GM23338 (cell line): ENCODE measurements around the gene CYP2W1.

ENCODE experiments used
- EZH2 ChIP-seq: fragments of 200-600 bp; sonication (generic); IDR thresholded peaks from one replicate; pipeline ENCODE4 v1.8.0; 2017; ENCODE audit warnings: antibody characterized with exemption, mild to moderate bottlenecking, low read depth; ENCODE audit not compliant: unreplicated experiment
- EZH2phosphoT487 ChIP-seq: fragments of 200-600 bp; sonication (generic); IDR thresholded peaks from one replicate; pipeline ENCODE4 v1.8.1; 2018; ENCODE audit warnings: antibody characterized with exemption; ENCODE audit not compliant: unreplicated experiment
- POLR2AphosphoS5 ChIP-seq: IDR thresholded peaks from 2 replicates; pipeline ENCODE4 v1.6.1; 2016; ENCODE audit warnings: antibody characterized with exemption, low read depth
- STAT1 ChIP-seq: IDR thresholded peaks from one replicate; pipeline ENCODE4 v1.6.1; 2016; ENCODE audit warnings: antibody characterized with exemption; ENCODE audit not compliant: unreplicated experiment
- TF ChIP-seq, protein P1 (sequence below), 2 experiments: fragments of 200-600 bp in 1 of 2; sonication (generic) in 1 of 2; conservative IDR thresholded peaks; 2 replicates each; pipeline versions ENCODE4 v1.5.1 to v1.6.1; 2016 to 2017; ENCODE audit warnings: antibody characterized with exemption in 2 of 2, low read depth in 2 of 2, mild to moderate bottlenecking in 2 of 2, moderate library complexity in 1 of 2

DNA sequence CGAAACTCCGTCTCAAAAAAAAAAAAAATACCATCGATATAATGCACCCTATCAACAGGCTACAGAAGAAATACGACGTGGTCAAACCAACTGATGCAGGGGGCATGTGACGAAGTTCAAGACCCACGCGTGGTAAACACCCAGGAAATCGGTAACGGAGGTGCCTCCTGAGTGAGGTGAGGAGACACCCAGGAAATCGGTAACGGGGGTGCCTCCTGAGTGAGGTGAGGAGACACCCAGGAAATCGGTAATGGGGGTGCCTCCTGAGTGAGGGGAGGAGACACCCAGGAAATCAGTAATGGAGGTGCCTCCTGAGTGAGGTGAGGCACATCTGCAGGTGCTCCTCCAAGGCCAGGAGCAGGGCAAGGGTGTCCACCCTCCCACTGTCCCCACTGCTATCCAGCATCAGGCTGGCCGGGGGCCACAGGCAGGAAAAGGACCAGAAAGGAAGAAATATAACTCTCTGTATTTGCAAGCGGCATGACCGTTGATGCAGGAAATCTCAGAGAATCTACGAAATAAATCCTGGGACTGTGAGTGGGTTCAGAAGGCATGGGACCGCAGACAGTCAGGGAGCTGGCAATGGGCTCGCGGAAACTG lies 50.7 kb downstream of the CYP2W1 start:
- TF ChIP-seq, protein P1, sequence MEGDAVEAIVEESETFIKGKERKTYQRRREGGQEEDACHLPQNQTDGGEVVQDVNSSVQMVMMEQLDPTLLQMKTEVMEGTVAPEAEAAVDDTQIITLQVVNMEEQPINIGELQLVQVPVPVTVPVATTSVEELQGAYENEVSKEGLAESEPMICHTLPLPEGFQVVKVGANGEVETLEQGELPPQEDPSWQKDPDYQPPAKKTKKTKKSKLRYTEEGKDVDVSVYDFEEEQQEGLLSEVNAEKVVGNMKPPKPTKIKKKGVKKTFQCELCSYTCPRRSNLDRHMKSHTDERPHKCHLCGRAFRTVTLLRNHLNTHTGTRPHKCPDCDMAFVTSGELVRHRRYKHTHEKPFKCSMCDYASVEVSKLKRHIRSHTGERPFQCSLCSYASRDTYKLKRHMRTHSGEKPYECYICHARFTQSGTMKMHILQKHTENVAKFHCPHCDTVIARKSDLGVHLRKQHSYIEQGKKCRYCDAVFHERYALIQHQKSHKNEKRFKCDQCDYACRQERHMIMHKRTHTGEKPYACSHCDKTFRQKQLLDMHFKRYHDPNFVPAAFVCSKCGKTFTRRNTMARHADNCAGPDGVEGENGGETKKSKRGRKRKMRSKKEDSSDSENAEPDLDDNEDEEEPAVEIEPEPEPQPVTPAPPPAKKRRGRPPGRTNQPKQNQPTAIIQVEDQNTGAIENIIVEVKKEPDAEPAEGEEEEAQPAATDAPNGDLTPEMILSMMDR (conservative IDR thresholded peaks at IDR 0.05; ENCODE audit: low read depth in 2 of 2) = no peak
- no peak for TF ChIP-seq EZH2
- TF ChIP-seq EZH2phosphoT487 = no peak
- TF ChIP-seq STAT1 = no peak
- no peak for TF ChIP-seq POLR2AphosphoS5
